H1 (cell line): Measurements from ENCODE around the gene MCM9. TPM values are rescaled to one million over a fixed set of nuclear protein-coding genes. Genes with fewer than 3 reads are reported as not detected.

ENCODE experiments used
- ASH2L ChIP-seq: fragments of 200-600, 300-600 bp; sonication (generic); IDR thresholded peaks from one replicate; pipeline ENCODE4 v1.7.1; 2017; ENCODE audit warnings: low read length
- CHD1 ChIP-seq: IDR thresholded peaks from 2 replicates; pipeline ENCODE4 v1.6.1; 2012; ENCODE audit warnings: low read depth, low read length, improper control_type of control experiment
- POU5F1 ChIP-seq: IDR thresholded peaks from 2 replicates; pipeline ENCODE4 v1.6.1; 2011; ENCODE audit warnings: low read depth, mild to moderate bottlenecking, low read length, moderate library complexity
- TCF12 ChIP-seq: IDR thresholded peaks from 2 replicates; pipeline ENCODE4 v1.6.1; 2011; ENCODE audit warnings: low read depth, mild to moderate bottlenecking, low read length
- polyA plus RNA-seq, 7 experiments: library from polyadenylated mRNA; depleted of rRNA in 3 of 7; stranded (reverse) in 5 of 7; unstranded in 2 of 7; fragments of >200 nt in 5 of 7; fragments of 200-250 nt in 2 of 7; gene quantifications; 1 replicate in 5 of 7; 2 replicates in 1 of 7; 4 replicates in 1 of 7; pipeline versions ENCODE4 v1.2.1 to v1.2.3, GENCODE V29; 2011 to 2013; ENCODE audit warnings: missing spikeins in 2 of 7, mixed read lengths in 2 of 7
- total RNA-seq: library from RNA; stranded (reverse); fragmentation: NEBNext Ultra II Directional; extraction: Animal tissue kit (Norgen Biotek cat#: 25700); gene quantifications from 2 replicates; pipeline ENCODE4 v1.2.1, GENCODE V29; 2021
- TF ChIP-seq, protein P1 (sequence below): fragments of 300-600 bp; sonication (generic); IDR thresholded peaks from 2 replicates; pipeline ENCODE4 v1.7.1; 2012; ENCODE audit warnings: low read length, moderate library complexity, mild to moderate bottlenecking, inconsistent platforms; ENCODE audit not compliant: insufficient replicate concordance

The MCM9 gene
- total and polyA plus RNA-seq, 2 of the 8 experiments (the other 6 are each of a cell fraction or from before 2014, with no cell fraction given) = 3.7 to 11.4 TPM

DNA sequence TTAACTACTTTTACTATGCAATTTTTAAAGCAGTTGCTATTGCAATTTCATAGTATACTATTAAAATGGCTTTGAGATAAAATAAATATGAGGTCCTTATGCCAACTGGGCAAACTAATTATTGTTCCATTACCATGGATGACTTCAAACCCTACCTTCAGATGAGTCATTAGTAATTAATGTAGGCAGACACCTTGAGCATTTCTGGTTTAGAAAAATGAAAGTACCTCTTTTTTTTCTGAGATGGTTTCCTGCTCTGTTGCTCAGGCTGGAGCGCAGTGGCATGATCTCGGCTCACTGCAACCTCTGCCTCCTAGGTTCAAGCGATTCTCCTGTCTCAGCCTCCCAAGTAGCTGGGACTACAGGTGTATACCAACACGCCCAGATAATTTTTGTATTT, 29.1 kb downstream of the MCM9 start (continued):
- TF ChIP-seq, protein P1, sequence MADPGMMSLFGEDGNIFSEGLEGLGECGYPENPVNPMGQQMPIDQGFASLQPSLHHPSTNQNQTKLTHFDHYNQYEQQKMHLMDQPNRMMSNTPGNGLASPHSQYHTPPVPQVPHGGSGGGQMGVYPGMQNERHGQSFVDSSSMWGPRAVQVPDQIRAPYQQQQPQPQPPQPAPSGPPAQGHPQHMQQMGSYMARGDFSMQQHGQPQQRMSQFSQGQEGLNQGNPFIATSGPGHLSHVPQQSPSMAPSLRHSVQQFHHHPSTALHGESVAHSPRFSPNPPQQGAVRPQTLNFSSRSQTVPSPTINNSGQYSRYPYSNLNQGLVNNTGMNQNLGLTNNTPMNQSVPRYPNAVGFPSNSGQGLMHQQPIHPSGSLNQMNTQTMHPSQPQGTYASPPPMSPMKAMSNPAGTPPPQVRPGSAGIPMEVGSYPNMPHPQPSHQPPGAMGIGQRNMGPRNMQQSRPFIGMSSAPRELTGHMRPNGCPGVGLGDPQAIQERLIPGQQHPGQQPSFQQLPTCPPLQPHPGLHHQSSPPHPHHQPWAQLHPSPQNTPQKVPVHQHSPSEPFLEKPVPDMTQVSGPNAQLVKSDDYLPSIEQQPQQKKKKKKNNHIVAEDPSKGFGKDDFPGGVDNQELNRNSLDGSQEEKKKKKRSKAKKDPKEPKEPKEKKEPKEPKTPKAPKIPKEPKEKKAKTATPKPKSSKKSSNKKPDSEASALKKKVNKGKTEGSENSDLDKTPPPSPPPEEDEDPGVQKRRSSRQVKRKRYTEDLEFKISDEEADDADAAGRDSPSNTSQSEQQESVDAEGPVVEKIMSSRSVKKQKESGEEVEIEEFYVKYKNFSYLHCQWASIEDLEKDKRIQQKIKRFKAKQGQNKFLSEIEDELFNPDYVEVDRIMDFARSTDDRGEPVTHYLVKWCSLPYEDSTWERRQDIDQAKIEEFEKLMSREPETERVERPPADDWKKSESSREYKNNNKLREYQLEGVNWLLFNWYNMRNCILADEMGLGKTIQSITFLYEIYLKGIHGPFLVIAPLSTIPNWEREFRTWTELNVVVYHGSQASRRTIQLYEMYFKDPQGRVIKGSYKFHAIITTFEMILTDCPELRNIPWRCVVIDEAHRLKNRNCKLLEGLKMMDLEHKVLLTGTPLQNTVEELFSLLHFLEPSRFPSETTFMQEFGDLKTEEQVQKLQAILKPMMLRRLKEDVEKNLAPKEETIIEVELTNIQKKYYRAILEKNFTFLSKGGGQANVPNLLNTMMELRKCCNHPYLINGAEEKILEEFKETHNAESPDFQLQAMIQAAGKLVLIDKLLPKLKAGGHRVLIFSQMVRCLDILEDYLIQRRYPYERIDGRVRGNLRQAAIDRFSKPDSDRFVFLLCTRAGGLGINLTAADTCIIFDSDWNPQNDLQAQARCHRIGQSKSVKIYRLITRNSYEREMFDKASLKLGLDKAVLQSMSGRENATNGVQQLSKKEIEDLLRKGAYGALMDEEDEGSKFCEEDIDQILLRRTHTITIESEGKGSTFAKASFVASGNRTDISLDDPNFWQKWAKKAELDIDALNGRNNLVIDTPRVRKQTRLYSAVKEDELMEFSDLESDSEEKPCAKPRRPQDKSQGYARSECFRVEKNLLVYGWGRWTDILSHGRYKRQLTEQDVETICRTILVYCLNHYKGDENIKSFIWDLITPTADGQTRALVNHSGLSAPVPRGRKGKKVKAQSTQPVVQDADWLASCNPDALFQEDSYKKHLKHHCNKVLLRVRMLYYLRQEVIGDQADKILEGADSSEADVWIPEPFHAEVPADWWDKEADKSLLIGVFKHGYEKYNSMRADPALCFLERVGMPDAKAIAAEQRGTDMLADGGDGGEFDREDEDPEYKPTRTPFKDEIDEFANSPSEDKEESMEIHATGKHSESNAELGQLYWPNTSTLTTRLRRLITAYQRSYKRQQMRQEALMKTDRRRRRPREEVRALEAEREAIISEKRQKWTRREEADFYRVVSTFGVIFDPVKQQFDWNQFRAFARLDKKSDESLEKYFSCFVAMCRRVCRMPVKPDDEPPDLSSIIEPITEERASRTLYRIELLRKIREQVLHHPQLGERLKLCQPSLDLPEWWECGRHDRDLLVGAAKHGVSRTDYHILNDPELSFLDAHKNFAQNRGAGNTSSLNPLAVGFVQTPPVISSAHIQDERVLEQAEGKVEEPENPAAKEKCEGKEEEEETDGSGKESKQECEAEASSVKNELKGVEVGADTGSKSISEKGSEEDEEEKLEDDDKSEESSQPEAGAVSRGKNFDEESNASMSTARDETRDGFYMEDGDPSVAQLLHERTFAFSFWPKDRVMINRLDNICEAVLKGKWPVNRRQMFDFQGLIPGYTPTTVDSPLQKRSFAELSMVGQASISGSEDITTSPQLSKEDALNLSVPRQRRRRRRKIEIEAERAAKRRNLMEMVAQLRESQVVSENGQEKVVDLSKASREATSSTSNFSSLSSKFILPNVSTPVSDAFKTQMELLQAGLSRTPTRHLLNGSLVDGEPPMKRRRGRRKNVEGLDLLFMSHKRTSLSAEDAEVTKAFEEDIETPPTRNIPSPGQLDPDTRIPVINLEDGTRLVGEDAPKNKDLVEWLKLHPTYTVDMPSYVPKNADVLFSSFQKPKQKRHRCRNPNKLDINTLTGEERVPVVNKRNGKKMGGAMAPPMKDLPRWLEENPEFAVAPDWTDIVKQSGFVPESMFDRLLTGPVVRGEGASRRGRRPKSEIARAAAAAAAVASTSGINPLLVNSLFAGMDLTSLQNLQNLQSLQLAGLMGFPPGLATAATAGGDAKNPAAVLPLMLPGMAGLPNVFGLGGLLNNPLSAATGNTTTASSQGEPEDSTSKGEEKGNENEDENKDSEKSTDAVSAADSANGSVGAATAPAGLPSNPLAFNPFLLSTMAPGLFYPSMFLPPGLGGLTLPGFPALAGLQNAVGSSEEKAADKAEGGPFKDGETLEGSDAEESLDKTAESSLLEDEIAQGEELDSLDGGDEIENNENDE = no peak
- TF ChIP-seq ASH2L (no peak), CHD1 (no peak), TCF12 (no peak), POU5F1 (no peak)
- TF ChIP-seq, all 59 proteins: peak for 0
